ENCODE data around the gene RPL13. TPM values are rescaled to one million over a fixed set of nuclear protein-coding genes. Genes with fewer than 3 reads are reported as not detected.
A peak's percentile ranks its signal among the peaks of the same experiment; 100 is the strongest.

RPL13 gene
- total RNA-seq, 1 experiment from 2014 or later: 2,780 TPM

GRCh38 chr16:89549007-89549700 is 11.3 kb upstream of the RPL13 start:
- Histone ChIP-seq H3K36me3 (peaks cover 90% of the 10 kb centered on the region), H3K27ac (no peak overlapping the region), H3K27me3 (replicated peaks) (no peaks in the 10 kb centered on the region), H3K9me3 (replicated peaks) (no peaks in the 10 kb centered on the region), H3K4me1 (replicated peaks) (no peaks in the 10 kb centered on the region), H3K4me3 (no peak overlapping the region)
- DNase-seq (ENCODE audit: low read depth in 1 of 2, low spot score in 2 of 2): no peak

- no peaks in the 10 kb centered on the region for H3K9me3 ChIP-seq (replicated peaks)
- H3K36me3 ChIP-seq: peaks cover 87% of the 10 kb centered on the region
- no peak overlapping the region for H3K4me3 ChIP-seq
- peak in 1 of 2 experiments; percentile 44 for DNase-seq (ENCODE audit: low read depth in 1 of 2, low spot score in 2 of 2)
- H3K4me1 ChIP-seq (replicated peaks): no peaks in the 10 kb centered on the region
- no peaks in the 10 kb centered on the region for H3K27me3 ChIP-seq (replicated peaks)
- no peak overlapping the region for H3K27ac ChIP-seq
Observed at GRCh38 chr16:89550421-89551007, 10.0 kb upstream of the RPL13 start.

GRCh38 chr16:89552329-89552728 is 8.2 kb upstream of the RPL13 start:
- Histone ChIP-seq H3K27me3 (replicated peaks) (no peaks in the 10 kb centered on the region), H3K4me3 (no peak overlapping the region), H3K4me1 (replicated peaks) (no peaks in the 10 kb centered on the region), H3K9me3 (replicated peaks) (no peaks in the 10 kb centered on the region), H3K36me3 (peaks cover 88% of the 10 kb centered on the region), H3K27ac (no peak overlapping the region)
- DNase-seq (ENCODE audit: low read depth in 1 of 2, low spot score in 2 of 2): no peak

- no peak overlapping the region for H3K4me3 ChIP-seq
- H3K4me1 ChIP-seq (replicated peaks): no peaks in the 10 kb centered on the region
- DNase-seq (ENCODE audit: low read depth in 1 of 2, low spot score in 2 of 2): no peak
- no peaks in the 10 kb centered on the region for H3K9me3 ChIP-seq (replicated peaks)
- no peaks in the 10 kb centered on the region for H3K27me3 ChIP-seq (replicated peaks)
- peaks cover 88% of the 10 kb centered on the region for H3K36me3 ChIP-seq
- no peak overlapping the region for H3K27ac ChIP-seq
Observed at GRCh38 chr16:89552913-89553312, 7.6 kb upstream of the RPL13 start.

- H3K9me3 ChIP-seq (replicated peaks): no peaks in the 10 kb centered on the region
- no peak overlapping the region for H3K4me3 ChIP-seq
- H3K36me3 ChIP-seq: peaks cover 81% of the 10 kb centered on the region
- H3K4me1 ChIP-seq (replicated peaks): peaks cover 2% of the 10 kb centered on the region
- H3K27ac ChIP-seq: no peak overlapping the region
- DNase-seq (ENCODE audit: low read depth in 1 of 2, low spot score in 2 of 2): peak in 1 of 2 experiments; percentile 45
- no peaks in the 10 kb centered on the region for H3K27me3 ChIP-seq (replicated peaks)
Observed at GRCh38 chr16:89553733-89554132, 6.7 kb upstream of the RPL13 start.

- no peak overlapping the region for H3K4me3 ChIP-seq
- H3K27me3 ChIP-seq (replicated peaks): no peaks in the 10 kb centered on the region
- no peaks in the 10 kb centered on the region for H3K9me3 ChIP-seq (replicated peaks)
- H3K36me3 ChIP-seq: peaks cover 75% of the 10 kb centered on the region
- DNase-seq (ENCODE audit: low read depth in 1 of 2, low spot score in 2 of 2): no peak
- H3K27ac ChIP-seq: no peak overlapping the region
- H3K4me1 ChIP-seq (replicated peaks): peaks cover 8% of the 10 kb centered on the region
Observed at GRCh38 chr16:89554343-89554742, 6.1 kb upstream of the RPL13 start.

GRCh38 chr16:89555265-89555664 is 5.2 kb upstream of the RPL13 start:
- Histone ChIP-seq H3K4me1 (replicated peaks) (peaks cover 13% of the 10 kb centered on the region), H3K27ac (no peak overlapping the region), H3K36me3 (peaks cover 68% of the 10 kb centered on the region), H3K9me3 (replicated peaks) (no peaks in the 10 kb centered on the region), H3K4me3 (no peak overlapping the region), H3K27me3 (replicated peaks) (no peaks in the 10 kb centered on the region)
- DNase-seq (ENCODE audit: low read depth in 1 of 2, low spot score in 2 of 2): no peak

GRCh38 chr16:89555780-89556179 is 4.7 kb upstream of the RPL13 start:
- H3K4me3 ChIP-seq: no peak overlapping the region
- no peak for DNase-seq (ENCODE audit: low read depth in 1 of 2, low spot score in 2 of 2)
- H3K27ac ChIP-seq: no peak overlapping the region
- H3K27me3 ChIP-seq (replicated peaks): no peaks in the 10 kb centered on the region
- H3K4me1 ChIP-seq (replicated peaks): peaks cover 13% of the 10 kb centered on the region
- no peaks in the 10 kb centered on the region for H3K9me3 ChIP-seq (replicated peaks)
- peaks cover 65% of the 10 kb centered on the region for H3K36me3 ChIP-seq

- Histone ChIP-seq H3K4me1 (replicated peaks) (peaks cover 23% of the 10 kb centered on the region), H3K27me3 (replicated peaks) (no peaks in the 10 kb centered on the region), H3K27ac (no peak overlapping the region), H3K36me3 (peaks cover 65% of the 10 kb centered on the region), H3K4me3 (no peak overlapping the region), H3K9me3 (replicated peaks) (no peaks in the 10 kb centered on the region)
- DNase-seq (ENCODE audit: low read depth in 1 of 2, low spot score in 2 of 2): peak; percentile 46 to 85
Observed at GRCh38 chr16:89556750-89557689, 3.5 kb upstream of the RPL13 start.

- Histone ChIP-seq H3K9me3 (replicated peaks) (no peaks in the 10 kb centered on the region), H3K36me3 (peaks cover 65% of the 10 kb centered on the region), H3K4me3 (no peak overlapping the region), H3K27me3 (replicated peaks) (no peaks in the 10 kb centered on the region), H3K27ac (no peak overlapping the region), H3K4me1 (replicated peaks) (peaks cover 27% of the 10 kb centered on the region)
- no peak for DNase-seq (ENCODE audit: low read depth in 1 of 2, low spot score in 2 of 2)
Observed at GRCh38 chr16:89557690-89558490, 2.6 kb upstream of the RPL13 start.

GRCh38 chr16:89561142-89561883 is 831 bp downstream of the RPL13 start:
- peak overlapping the region; percentile 90 for H3K4me3 ChIP-seq
- peak overlapping the region; percentile 92 for H3K27ac ChIP-seq
- H3K36me3 ChIP-seq: peaks cover 64% of the 10 kb centered on the region
- no peaks in the 10 kb centered on the region for H3K27me3 ChIP-seq (replicated peaks)
- DNase-seq (ENCODE audit: low read depth in 1 of 2, low spot score in 2 of 2): peak in 1 of 2 experiments; percentile 23
- H3K9me3 ChIP-seq (replicated peaks): no peaks in the 10 kb centered on the region
- peaks cover 44% of the 10 kb centered on the region for H3K4me1 ChIP-seq (replicated peaks)

GRCh38 chr16:89561884-89562599 is 1.6 kb downstream of the RPL13 start:
- Histone ChIP-seq H3K4me3 (peak overlapping the region; percentile 90), H3K27ac (no peak overlapping the region), H3K27me3 (replicated peaks) (no peaks in the 10 kb centered on the region), H3K36me3 (peaks cover 60% of the 10 kb centered on the region), H3K4me1 (replicated peaks) (peaks cover 44% of the 10 kb centered on the region), H3K9me3 (replicated peaks) (no peaks in the 10 kb centered on the region)
- DNase-seq (ENCODE audit: low read depth in 1 of 2, low spot score in 2 of 2): no peak

All from SJSA1 (cell line).